Limb (tissue), 2 donors: ENCODE results near the gene ATG7.
"Not testable (repeated sequence)": the region's sequence is repeated elsewhere in the genome, so short reads cannot be mapped to it uniquely, and the experiment has no call there.

Source experiments
- DNase-seq, 2 donors: peaks; one replicate each; pipeline ENCODE4 v3.0.0-alpha.2; 2016; ENCODE audit errors: extremely low spot score in 2 of 2

The ATG7 gene

DNA sequence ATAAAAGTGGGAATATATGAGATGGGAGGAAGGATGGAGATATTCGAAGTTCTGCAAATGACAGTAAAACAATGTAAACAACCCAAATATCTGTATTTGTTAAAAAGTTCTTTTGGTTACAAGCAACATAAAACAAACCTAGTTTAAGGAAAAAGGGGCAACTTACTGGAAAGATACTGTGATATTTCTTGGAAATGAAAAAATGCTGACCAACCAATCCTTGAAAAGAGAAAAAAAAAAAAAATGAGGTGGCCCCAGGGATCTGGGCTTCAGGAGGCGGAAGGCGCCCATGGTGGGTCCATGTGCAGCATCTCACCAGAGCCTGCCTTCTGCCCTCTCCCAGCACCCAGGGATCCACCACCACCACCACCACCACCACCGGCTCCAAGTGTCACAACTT is 312.4 kb downstream of the ATG7 start:
- no peak for DNase-seq

DNA sequence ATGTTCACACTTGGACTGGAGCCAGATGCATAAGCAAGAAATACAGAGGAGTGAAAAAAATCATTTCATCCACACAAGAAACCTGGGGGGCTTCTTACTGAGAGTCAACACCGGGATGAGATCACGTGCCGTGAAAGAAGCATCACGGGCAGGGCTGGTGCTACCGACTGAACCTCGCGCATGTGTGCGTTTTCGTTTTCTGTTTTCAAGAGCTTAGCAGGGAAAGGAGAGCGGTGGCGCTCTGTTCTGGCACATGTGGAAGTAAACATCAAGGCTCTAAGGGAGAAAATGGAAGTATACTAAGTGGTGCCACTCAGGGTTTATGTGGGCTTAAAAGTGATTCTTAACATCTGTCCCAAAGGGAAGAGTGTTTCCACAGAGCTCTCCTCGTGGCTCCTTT is 315.6 kb downstream of the ATG7 start:
- DNase-seq = peak in 1 of 2 donors; percentile 37

DNA sequence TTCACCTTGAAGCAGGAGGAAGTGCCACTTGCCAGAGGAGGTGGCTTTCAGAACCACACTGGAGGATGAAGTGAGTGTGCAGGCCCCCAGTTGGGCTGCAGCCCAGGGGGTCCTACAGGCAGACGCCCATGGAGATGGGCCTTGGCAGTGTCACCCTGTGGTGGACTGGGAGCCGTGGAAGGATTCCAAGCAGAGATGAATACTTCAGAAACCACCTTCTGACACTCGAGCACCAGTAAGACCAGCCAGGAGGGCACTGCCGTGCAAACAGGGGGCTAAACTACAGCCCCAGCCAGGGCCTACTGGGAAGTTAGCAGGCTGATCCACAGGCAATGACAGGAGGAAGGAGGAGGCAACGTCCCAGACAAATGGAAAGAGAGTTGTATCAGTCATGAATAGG is 316.1 kb downstream of the ATG7 start:
- DNase-seq = peak in 1 of 2 donors; percentile 23

DNA sequence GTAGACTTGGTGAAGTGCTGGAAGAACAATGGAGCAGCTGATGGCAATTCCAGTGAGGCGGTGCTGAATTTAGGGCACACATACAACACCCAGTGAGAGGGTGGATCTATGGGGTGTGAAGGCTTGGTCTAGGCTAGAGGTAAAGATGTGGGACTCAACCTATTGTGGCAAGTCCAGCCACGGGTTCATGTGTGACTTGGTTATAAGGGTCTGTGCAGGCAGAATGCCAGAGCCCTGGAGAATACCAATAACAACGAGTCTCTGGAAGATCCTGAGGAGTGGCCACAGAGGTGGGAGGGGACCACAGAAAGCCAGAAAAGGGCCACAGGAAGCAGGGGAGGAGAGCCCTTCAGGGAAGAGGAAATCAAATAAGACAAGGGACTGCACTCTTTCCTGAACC is 316.6 kb downstream of the ATG7 start:
- DNase-seq = peak in 1 of 2 donors; percentile 17

DNA sequence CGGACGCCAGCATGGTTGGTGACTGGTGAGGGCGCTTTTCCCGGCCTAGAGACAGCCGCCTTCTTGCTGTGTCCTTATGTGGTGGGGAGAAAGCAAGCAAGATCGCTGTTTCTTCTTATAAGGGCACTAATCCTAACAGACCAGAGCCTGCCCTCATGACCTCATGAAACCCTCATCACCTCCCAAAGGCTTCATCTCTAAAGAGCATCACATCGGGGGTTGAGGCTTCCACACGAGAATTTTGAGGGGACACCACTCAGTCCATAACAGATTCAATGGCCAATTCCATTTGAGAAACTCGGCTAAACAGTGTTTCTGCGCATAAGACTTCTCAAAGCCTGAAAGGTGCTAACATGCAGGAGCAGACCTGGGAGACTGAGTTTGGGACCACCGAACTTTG is 317.5 kb downstream of the ATG7 start:
- DNase-seq = peak in 1 of 2 donors; percentile 21

DNA sequence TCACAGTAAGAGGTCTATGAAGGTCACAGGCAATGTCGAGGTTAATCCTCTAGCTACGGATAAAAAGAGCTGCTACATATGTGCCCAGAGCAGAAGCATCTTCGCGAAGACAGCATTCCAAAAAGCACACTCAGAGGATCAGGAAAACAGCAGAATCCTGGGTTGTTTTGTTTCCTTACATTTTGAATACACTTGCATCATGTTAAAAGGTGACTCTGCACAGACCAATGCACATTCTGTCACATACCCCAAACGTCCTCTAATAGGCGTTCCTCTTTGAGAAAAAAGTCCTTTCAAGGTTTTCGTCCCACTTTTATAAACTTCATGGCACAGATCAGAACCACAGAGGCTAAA is 318.8 kb downstream of the ATG7 start:
- DNase-seq = no peak

DNA sequence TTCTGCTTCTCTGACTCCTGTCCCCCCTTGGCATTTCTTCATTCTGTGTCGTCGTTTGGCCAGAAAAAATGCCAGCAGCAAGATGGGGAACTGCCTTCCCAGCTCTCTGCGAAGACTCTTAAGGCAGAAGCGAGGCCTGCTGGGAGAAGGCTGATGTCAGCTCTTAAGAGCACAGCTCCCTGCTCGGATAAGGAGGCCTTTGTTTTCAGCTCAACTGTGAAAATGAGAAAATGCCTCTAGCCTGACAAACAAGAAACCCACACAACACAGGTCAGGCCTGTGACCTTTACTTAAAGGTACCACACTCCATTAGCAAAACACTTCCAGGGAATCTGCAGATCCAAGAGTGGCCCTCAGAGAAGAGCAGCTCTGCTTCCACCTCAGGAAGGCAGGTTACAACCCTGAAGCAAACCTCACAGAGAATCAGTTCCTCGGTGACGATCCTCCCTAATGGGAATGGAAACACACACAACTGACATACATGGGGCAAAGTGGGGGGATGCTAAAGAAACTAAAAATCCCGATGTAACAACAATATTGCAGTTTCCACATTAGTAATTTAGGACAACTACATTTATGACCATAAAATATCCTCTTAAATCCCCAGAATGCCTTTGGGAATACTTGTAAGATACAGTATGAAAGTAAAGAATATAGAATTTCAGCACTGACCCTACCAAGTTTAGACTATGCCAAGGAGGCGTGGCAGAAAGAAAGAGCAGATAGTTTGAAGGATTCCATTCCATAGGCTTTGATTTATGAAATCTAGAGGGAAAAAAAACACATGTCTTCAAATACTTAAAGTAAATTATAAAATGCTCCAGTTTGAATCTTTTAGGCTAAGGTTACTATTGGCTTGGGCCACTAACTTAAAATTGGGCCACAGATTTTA is 319.4 kb downstream of the ATG7 start:
- peak in 1 of 2 donors; percentile 73 for DNase-seq

DNA sequence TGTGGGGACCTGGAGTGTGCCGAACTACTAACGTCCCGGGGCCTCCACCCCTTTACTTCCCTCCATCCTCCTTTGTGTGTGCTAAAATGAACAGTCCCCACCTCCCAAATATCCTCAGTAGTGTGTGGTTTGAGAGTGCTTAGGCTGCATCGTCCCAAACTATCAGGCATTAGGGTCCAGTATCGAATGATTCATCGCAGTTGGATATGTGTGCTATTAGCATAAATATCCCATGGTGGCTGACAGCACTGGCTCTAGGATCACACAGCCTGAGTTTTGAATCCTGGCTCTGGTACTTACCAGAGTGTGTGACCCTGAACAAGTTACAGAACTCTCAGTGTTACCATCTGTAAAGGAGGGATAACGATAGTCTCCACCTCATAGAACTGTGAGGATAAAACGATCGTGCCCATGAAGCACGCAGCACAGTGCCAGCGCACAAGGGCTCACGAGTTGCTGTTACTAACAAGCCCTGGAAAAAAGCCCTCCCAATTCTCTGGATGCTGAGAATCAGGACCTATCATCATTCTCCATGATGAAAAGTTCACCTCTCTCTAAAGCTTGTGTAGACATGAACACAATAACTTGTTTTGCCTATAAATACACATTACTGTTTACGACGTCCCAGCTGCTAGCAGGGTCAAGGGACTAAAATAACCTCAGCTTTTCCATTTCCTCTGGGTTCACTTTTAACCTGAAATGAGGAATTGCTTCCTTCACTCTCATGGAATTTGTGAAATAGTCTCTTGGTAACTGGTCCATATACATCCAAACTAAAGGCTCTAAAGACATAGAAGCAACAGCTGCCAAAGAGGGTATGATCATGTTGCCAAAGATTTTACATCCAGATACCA is 320.5 kb downstream of the ATG7 start:
- DNase-seq = peak in 1 of 2 donors; percentile 29

DNA sequence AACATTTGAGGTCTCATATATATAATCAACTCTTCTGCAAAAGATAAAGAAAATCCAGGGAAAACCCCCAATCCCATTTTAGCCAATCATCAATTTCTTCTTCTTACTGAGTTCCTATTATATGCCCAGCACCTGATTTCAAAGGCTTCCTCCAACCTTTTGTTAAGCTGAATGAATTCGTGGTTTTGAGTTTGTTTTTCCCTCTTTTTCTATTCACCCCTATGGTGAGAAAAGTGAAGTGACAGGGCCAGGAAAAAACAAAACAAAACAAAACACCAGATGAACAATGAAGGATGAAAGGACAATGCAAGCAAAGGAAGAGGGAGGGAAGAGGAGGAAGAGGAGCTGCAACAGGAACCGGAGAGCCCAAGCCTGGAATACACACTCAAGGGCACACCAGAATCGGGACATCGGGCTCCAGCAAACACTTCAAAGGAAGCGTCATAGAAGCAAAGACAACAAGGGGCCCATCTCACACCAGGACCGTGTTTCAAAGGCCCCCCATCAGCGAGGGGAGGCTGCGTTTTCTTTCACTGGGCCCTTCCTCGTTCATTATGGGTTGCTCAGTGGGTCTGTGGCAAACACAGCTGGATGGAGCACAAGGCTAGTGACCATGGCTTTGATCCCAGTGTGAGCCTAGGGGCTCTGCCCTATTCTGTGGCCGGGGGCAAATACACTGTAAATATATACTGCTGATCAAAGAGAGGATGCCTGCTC is 321.3 kb downstream of the ATG7 start:
- no peak for DNase-seq

DNA sequence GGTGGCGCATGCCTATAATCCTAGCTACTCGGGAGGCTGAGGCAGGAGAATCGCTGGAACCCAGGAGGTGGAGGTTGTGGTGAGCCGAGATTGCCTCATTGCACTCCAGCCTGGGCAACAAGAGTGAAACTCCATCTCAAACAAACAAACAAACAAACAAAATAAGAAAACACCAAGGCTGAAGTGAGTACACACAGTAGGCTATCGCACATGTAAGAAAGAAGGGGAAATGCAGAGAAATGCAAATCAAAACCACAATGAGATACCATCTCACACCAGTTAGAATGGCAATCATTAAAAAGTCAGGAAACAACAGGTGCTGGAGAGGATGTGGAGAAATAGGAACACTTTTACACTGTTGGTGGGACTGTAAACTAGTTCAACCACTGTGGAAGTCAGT is 322.8 kb downstream of the ATG7 start:
- DNase-seq = not testable (repeated sequence)

DNA sequence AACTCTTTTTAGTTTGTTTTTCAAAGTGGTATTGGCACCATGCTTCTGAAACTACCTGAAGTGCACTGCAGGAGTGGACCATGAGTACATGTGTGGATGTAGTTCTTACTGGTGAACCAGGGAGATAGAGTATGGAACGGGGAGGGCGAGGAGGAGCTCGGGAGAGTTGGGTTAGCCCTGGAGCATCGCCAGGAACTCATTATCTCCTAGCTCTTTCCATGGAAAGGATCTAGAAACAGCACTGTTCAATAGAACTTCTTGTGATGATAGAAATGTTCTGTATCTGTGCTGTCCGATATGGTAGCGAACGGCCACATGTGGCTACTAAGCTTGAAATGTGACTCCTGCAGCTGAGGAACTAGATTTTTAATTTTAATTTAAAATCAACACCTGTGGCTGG is 324.2 kb downstream of the ATG7 start:
- no peak for DNase-seq

DNA sequence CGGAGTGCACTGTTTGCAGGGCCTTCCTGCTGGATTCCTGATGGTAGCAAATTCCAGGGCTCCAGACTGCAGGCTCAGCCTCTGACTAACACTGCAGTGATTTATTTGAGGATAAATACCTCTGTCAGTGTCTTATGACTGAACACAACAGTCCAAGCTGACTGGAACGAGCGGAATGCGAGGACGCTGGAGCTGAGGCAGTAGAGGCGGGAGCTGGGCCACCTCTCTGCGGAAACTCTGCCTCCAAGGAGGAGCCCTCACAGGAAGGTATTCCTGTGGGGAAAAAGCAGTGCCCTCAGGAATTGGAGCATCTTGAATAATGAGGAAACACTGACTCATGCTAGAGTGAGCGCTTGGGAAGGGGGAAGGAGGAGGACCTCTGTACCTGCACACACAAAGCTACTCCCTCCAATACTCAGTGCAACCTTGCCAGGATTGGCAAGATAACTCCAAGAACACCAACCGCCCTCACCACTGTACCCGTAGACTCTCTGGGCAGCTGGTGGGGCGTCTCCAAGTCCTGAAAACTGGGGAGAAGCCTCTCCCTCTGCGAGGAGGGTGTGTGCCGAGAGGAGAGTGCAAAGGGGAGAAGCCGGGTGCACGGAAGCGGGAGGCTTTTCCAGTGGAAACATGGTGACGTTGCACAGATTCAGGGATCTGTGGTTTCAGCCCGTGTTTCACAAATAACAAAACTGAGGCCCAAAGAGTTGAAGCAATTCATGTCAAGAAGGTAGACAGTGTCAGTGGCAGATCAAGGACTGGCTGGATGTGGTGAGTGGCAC is 328.5 kb downstream of the ATG7 start:
- peak; percentile 67 to 70 for DNase-seq

DNA sequence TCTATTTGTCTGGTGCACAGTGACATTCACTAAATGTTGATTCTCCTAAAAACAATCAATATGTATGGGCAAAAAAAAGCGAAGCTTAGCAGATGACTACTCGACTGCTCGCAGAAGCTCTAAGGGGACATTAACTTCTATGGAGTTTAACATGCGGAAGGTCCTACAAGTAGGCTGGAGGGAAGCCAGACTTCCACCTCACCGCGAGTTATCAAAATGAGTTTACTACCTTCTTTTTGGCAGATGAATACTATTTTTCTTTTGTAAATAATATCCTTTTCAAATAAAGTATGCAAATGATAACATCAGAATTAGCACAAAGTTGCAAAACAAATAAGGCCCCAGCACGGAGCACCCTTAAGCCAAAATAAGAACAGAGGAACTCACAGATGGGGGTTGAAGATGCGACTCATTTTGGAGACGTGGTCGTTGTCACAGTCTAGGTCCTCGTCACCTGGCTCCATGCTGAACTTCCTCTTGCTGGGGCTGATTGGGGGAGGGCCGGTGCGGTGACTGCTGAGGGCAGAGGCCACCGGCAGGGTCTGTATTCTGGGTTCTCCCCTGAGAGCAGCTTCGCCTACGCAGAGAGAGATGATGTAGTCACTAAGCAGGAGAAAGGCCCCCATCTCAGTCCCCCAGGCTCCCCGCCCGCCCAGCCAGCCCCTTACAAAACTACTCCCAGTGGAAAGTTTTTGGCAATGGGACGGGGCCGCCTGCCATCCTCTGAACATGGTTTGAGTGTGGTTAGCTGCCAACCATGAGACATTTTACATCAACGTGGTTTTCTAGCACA is 329.4 kb downstream of the ATG7 start:
- DNase-seq = no peak

DNA sequence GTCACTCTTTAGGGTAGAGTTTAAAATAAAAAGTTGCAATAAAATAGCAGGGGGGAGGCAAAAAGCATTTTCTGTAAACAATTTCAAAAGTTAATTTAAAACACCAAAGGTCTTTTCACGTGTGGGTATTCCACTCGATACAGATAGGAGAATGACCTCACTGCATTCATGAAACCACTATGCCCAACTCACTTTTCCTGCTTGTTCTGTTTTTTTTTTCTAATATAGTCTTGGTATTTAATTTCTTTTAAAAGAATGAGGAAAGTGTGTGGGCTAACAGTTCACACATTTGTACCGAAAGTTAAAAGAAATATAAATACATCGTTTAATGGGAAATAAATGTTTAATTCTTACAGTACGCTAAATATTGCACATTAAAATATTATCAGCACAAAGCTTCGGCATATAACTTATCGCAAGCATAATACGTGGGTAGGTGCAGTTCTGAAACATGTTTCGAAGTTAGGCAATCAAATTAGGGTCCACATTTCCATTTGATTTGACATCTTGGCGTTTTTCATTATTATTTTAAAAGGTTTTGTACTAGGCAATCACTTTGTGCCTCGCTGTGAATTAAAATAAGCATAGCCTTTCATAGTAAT is 330.1 kb downstream of the ATG7 start:
- DNase-seq = no peak

DNA sequence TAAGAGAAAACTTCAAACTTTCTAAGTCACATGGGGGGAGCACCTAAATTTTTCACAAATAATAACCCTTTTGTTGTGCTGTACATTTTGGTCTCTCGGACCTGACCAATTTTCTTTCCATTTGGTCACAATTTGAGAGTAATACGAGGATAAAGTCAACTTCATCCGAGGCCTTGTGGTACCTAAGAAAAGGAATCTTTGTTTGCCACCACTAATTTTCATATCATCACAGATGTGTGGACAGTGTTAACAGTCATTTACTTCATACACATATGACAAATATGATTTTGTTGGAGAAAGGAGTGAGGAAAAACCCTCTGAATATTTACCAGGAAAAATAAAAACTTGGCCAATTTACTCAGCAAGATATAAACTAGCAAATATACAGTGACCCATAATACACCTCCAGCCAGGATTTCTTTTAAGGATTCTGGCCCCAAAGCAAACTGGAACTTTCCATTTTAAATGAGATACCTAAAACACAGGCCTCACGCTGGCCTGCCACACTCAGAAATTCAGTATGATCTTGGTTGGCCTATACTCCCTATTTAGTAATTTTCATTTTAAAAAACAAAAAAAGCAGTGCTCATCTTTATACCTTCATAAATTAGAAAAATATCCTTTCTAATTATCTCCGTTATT is 330.8 kb downstream of the ATG7 start:
- DNase-seq = no peak

DNA sequence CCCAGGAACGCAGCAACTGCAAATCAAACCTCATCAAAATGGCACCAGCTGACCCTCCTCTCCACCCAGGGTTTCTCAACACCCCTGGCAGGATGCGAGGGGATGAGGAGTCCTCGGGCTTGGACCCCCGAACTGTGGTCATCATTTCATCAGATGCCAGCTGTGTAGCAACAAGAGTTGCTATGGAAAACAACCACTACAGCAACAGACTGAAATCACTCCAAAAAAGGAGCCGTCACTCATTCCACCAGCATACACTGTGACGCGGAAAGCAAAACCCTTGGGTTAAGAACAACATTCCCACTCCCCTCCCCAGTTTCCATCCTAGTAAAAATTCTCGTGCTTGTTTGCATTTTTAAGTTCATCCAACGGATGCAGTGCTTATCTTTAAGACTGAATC is 331.4 kb downstream of the ATG7 start:
- DNase-seq = peak in 1 of 2 donors; percentile 78

DNA sequence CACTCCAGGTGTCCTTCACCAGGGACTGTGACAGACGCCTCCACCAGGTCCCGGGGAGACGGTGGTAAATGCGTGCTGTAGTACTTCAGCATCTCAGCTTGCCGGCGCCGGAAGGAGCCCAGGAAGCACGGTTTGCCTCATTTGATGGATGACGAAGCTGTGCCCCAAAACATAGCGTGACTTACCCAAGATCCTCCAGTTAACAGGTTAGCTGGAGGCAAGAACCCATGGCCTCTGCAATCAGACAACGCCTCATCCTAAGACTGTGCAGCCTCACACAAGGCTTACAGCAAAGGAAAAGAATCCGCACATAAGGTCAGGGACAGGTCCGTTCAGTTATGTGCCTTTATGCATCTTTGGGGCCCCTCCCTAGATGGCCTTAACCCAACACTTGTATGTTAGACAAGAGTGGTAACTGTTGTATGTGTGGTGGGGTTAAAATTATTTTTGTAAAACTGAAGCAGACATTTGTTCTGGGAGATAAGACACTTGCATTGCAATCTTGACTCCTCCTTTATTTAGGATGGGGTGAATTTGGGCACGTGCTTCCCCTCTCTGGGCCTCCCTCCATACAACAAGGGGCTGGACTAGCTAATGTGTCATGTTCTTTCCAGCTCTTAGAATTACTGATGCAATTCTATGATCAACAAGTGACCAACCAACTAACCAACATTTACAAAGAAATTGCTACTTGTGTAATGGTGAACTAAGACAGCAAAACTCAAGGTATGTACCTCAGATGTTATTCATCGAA is 332.1 kb downstream of the ATG7 start:
- no peak for DNase-seq

DNA sequence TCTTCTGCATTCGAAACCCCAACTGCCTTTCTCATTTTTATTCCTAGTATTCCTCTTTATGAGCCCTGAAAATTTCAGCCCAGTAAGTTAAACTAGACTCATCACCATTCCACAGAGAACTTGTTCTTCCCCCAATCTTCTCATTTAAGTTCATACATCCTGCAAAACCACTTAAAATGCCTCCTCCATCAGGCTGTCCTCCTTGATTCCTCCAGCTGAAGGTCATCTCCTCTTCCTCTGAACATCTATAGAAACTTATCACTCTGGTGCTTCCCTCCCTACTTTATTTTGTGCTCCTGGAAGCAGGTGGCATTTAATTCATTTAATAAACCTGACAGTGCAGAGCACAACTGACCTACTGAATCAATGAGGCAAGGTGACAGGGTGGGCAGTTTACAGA is 333.2 kb downstream of the ATG7 start:
- DNase-seq = no peak
